ENCODE results near the gene FAM118A. TPM values are rescaled to one million over a fixed set of nuclear protein-coding genes. Genes with fewer than 3 reads are reported as not detected.
A peak's percentile ranks its signal among the peaks of the same experiment; 100 is the strongest.

FAM118A gene
- total RNA-seq, 1 donor from 2014 or later = 28.2 TPM

DNA sequence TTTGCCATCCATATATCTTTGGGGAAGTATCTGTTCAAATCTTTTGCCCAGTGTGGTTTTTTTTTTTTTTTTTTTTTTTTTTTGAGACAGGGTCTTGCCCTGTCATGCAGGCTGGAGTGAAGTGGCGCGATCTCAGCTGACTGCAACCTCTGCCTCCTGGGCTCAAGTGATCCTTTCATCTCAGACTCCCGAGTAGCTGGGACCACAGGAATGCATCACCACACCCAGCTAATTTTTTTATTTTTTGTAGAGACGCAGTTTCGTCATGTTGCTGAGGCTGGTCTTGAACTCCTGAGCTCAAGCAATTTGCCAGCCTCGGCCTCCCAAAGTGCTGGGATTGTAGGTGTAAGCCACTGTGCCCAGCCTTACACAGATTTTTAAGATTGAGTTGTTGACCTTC, 4.8 kb upstream of the FAM118A start:
- Histone ChIP-seq H3K4me3 (ENCODE audit: low read depth, low read length) (no peak overlapping the region), H3K27me3 (ENCODE audit: control insufficient read depth, insufficient read depth, low read length) (no peaks in the 10 kb centered on the region), H3K36me3 (ENCODE audit: control insufficient read depth, insufficient read depth, low read length) (no peaks in the 10 kb centered on the region)
- peak; percentile 30 for DNase-seq (ENCODE audit: low read depth)
- TF ChIP-seq CTCF (IDR thresholded peaks at IDR 0.05; ENCODE audit: insufficient read depth, low read length, severe bottlenecking) = no peak
- no peak for FAIRE-seq

GRCh38 chr22:45305456-45306075, 4.2 kb upstream of the FAM118A start:
- DNase-seq (ENCODE audit: low read depth) (no peak), FAIRE-seq (no peak)
- Histone ChIP-seq H3K4me3 (ENCODE audit: low read depth, low read length) (no peak overlapping the region), H3K27me3 (ENCODE audit: control insufficient read depth, insufficient read depth, low read length) (no peaks in the 10 kb centered on the region), H3K36me3 (ENCODE audit: control insufficient read depth, insufficient read depth, low read length) (no peaks in the 10 kb centered on the region)
- TF ChIP-seq CTCF (IDR thresholded peaks at IDR 0.05; ENCODE audit: insufficient read depth, low read length, severe bottlenecking) = no peak

GRCh38 chr22:45306139-45306538, 3.6 kb upstream of the FAM118A start:
- DNase-seq (ENCODE audit: low read depth) (no peak), FAIRE-seq (no peak)
- Histone ChIP-seq H3K4me3 (ENCODE audit: low read depth, low read length) (no peak overlapping the region), H3K27me3 (ENCODE audit: control insufficient read depth, insufficient read depth, low read length) (no peaks in the 10 kb centered on the region), H3K36me3 (ENCODE audit: control insufficient read depth, insufficient read depth, low read length) (no peaks in the 10 kb centered on the region)
- TF ChIP-seq CTCF (IDR thresholded peaks at IDR 0.05; ENCODE audit: insufficient read depth, low read length, severe bottlenecking) = no peak

DNA sequence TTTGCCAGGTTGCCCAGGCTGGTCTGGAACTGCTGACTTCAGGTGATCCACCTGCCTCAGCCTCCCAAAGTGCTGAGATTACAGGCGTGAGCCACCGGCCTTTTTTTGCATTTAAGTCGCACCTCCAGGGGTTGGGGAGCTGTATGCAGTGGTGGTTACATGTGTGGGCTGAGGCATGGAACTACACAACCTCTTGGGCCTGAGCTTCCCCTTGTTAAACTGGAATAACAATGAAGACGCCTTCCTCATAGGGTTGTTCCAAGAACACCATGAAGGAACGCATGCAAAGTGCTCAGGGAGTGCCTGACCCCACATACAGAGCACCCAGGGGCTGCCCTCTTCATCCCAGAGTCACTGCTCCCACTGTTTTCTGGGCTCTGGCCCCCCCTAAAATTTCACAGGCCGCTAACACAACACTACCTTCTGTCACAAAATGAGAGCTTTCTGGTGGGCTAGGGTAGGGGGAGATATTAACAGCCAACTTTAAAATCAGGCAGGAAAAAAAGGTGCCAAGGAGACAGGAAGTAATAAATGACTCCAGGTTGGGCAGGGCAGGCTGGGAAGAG, 1.3 kb upstream of the FAM118A start:
- Histone ChIP-seq H3K4me3 (ENCODE audit: low read depth, low read length) (no peak overlapping the region), H3K27me3 (ENCODE audit: control insufficient read depth, insufficient read depth, low read length) (no peaks in the 10 kb centered on the region), H3K36me3 (ENCODE audit: control insufficient read depth, insufficient read depth, low read length) (no peaks in the 10 kb centered on the region)
- DNase-seq (ENCODE audit: low read depth) (no peak), FAIRE-seq (no peak)
- TF ChIP-seq CTCF (IDR thresholded peaks at IDR 0.05; ENCODE audit: insufficient read depth, low read length, severe bottlenecking) = no peak

DNA sequence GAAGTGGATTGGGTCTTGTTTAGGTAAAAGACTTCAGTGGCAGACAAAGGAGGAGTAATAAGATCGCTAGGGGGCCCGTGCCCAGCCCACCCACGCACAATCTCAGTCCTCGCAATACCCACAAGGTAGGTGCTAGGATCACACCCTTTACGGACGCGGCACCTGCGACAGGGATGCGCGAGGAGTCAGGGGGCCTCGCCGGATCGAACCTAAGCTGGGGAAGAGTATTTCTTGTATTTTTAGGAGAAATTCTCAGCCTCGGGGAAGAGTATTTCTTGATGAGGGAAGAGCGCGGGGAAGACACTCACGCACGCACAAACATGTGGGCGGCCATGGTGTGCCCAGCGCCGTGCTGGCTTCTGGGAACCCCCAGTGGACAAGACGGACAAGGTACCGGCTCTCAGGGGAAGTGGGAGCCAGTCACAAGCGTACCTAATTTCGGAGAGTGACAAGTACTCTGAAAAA, 745 bp upstream of the FAM118A start:
- Histone ChIP-seq H3K4me3 (ENCODE audit: low read depth, low read length) (peak overlapping the region; percentile 97), H3K27me3 (ENCODE audit: control insufficient read depth, insufficient read depth, low read length) (no peaks in the 10 kb centered on the region), H3K36me3 (ENCODE audit: control insufficient read depth, insufficient read depth, low read length) (no peaks in the 10 kb centered on the region)
- FAIRE-seq = no peak
- no peak for DNase-seq (ENCODE audit: low read depth)
- TF ChIP-seq CTCF (IDR thresholded peaks at IDR 0.05; ENCODE audit: insufficient read depth, low read length, severe bottlenecking) = no peak
